ENCODE data around the gene ZSWIM1. TPM values are rescaled to one million over a fixed set of nuclear protein-coding genes. Genes with fewer than 3 reads are reported as not detected.
A peak's percentile ranks its signal among the peaks of the same experiment; 100 is the strongest.

The ZSWIM1 gene
- total RNA-seq, 2 donors from 2014 or later: 11.6 to 12.5 TPM

DNA sequence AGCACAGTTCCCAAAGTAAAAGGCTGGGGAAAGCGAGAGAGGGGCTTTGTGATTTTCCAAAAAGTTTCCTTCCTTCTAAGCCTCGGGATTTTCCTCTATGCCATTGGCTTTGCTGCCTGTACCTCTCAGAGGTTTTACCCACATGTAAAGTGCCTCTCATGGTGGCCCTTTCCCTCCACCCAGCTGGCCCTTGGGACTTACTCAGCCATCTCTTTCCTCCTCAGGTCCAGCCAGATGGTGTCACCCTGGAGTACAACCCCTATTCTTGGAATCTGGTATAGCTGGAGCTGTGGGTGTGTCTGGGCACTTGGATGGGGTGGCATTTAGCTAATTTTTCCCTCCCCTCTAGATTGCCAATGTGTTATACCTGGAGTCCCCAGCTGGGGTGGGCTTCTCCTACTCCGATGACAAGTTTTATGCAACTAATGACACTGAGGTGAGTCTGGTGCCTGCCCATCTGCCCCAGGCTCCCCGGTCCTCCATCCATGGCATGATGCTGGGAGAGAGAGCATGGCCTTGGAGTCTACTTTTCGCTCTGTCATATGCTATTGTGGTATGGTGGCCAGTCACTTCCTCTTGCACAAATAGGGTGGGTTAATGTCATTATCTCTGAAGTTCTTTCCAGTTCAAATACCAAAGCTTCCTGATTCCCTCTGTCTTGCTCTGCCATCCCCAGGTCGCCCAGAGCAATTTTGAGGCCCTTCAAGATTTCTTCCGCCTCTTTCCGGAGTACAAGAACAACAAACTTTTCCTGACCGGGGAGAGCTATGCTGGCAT is 11.2 kb downstream of the ZSWIM1 start:
- H3K36me3 Mint-ChIP-seq (ENCODE audit: low read depth): peaks cover 26% of the 10 kb centered on the region
- peaks cover 30% of the 10 kb centered on the region for H3K36me3 ChIP-seq (ENCODE audit: control insufficient read depth, insufficient read depth, low read length)
- H3K27me3 ChIP-seq (ENCODE audit: control insufficient read depth, insufficient read depth, low read length, poor library complexity, severe bottlenecking): no peaks in the 10 kb centered on the region
- peak overlapping the region; percentile 58 for H3K27ac Mint-ChIP-seq
- no peaks in the 10 kb centered on the region for H3K4me1 ChIP-seq (ENCODE audit: control insufficient read depth, insufficient read depth, low read length)
- peak overlapping the region; percentile 88 for H3K4me3 ChIP-seq (ENCODE audit: low read length)
- peak overlapping the region; percentile 77 for H3K4me3 Mint-ChIP-seq
- H3K27ac ChIP-seq (ENCODE audit: low read depth, low read length): no peak overlapping the region
- H3K27me3 Mint-ChIP-seq (ENCODE audit: insufficient read depth): no peaks in the 10 kb centered on the region
- no peaks in the 10 kb centered on the region for H3K9me3 ChIP-seq (ENCODE audit: control insufficient read depth, low read length)
- WGBS, 2 experiments (ENCODE audit: insufficient coverage in 1 of 2, insufficient read length in 1 of 2): 84 to 86% methylated on average over 7 to 9 of the region's 9 CpGs
- DNase-seq: peak; percentile 63
- no peaks in the 10 kb centered on the region for H3K9me3 Mint-ChIP-seq
- TF ChIP-seq, protein P1, sequence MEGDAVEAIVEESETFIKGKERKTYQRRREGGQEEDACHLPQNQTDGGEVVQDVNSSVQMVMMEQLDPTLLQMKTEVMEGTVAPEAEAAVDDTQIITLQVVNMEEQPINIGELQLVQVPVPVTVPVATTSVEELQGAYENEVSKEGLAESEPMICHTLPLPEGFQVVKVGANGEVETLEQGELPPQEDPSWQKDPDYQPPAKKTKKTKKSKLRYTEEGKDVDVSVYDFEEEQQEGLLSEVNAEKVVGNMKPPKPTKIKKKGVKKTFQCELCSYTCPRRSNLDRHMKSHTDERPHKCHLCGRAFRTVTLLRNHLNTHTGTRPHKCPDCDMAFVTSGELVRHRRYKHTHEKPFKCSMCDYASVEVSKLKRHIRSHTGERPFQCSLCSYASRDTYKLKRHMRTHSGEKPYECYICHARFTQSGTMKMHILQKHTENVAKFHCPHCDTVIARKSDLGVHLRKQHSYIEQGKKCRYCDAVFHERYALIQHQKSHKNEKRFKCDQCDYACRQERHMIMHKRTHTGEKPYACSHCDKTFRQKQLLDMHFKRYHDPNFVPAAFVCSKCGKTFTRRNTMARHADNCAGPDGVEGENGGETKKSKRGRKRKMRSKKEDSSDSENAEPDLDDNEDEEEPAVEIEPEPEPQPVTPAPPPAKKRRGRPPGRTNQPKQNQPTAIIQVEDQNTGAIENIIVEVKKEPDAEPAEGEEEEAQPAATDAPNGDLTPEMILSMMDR (conservative IDR thresholded peaks at IDR 0.05): peak; percentile 31
- peak overlapping the region; percentile 62 for H3K9ac ChIP-seq (ENCODE audit: extremely low read depth, low read length, poor library complexity, severe bottlenecking)
- peaks cover 4% of the 10 kb centered on the region for H3K4me1 Mint-ChIP-seq

DNA sequence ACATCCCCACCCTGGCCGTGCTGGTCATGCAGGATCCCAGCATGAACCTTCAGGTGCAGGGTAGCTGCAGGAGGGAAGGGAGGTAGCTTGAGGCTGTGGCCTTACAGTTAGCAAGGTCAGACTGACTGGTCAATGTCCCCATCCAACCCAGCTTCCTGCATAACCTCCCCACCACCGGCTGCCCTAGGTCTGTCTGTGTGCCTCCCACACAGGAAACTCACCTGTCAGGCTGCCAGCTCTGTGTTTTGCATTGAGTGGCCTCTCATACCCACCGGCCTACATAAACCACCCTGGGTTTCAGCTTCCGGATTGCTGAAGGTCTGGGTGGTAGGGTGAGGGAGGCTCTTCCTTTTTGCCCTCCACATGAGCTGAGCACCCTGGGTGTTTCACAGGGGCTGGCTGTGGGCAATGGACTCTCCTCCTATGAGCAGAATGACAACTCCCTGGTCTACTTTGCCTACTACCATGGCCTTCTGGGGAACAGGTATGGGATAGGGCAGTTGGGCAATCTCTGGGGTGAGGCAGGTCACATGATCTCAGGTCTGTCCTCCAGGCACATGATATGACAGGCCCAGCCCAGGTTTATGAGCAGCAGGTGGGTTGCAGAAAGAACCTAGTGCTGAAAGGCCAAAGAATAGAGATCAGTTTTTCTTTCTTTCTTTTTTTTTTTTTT is 11.9 kb downstream of the ZSWIM1 start:
- H3K27ac ChIP-seq (ENCODE audit: low read depth, low read length): no peak overlapping the region
- H3K4me3 Mint-ChIP-seq: peak overlapping the region; percentile 77
- H3K36me3 ChIP-seq (ENCODE audit: control insufficient read depth, insufficient read depth, low read length): peaks cover 38% of the 10 kb centered on the region
- no peaks in the 10 kb centered on the region for H3K27me3 ChIP-seq (ENCODE audit: control insufficient read depth, insufficient read depth, low read length, poor library complexity, severe bottlenecking)
- H3K9ac ChIP-seq (ENCODE audit: extremely low read depth, low read length, poor library complexity, severe bottlenecking): no peak overlapping the region
- no peak for DNase-seq
- TF ChIP-seq, protein P1 (conservative IDR thresholded peaks at IDR 0.05): no peak
- 93% methylated on average over 4 of the region's 4 CpGs; no CpG with 5 or more reads in 1 of the 2 experiments for WGBS, 2 experiments (ENCODE audit: insufficient coverage in 1 of 2, insufficient read length in 1 of 2)
- peaks cover 30% of the 10 kb centered on the region for H3K36me3 Mint-ChIP-seq (ENCODE audit: low read depth)
- no peaks in the 10 kb centered on the region for H3K9me3 ChIP-seq (ENCODE audit: control insufficient read depth, low read length)
- H3K9me3 Mint-ChIP-seq: no peaks in the 10 kb centered on the region
- no peak overlapping the region for H3K4me3 ChIP-seq (ENCODE audit: low read length)
- H3K4me1 ChIP-seq (ENCODE audit: control insufficient read depth, insufficient read depth, low read length): no peaks in the 10 kb centered on the region
- H3K27me3 Mint-ChIP-seq (ENCODE audit: insufficient read depth): no peaks in the 10 kb centered on the region
- H3K4me1 Mint-ChIP-seq: peaks cover 4% of the 10 kb centered on the region
- no peak overlapping the region for H3K27ac Mint-ChIP-seq

DNA sequence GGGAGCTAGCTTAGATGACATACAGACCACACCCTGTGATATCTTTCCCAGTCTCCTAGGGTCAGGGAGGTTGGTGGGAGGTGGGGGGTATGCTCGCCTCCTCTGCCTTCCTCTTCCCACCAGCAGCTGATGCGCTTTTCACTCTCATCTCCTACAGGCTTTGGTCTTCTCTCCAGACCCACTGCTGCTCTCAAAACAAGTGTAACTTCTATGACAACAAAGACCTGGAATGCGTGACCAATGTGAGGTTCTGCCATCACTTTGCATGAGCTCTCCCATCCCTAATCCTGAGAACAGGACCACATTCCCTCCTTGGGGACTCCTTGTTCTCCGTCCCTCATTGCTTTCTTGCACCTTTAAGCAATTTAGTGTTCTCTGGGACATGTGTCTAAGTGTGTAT is 12.8 kb downstream of the ZSWIM1 start:
- Mint-ChIP-seq H3K4me3 (no peak overlapping the region), H3K27ac (no peak overlapping the region)
- WGBS, 2 experiments (ENCODE audit: insufficient coverage in 1 of 2, insufficient read length in 1 of 2): 89 to 92% methylated on average over 2 to 4 of the region's 4 CpGs

More for the DNA sequence above, 12.8 kb downstream of the ZSWIM1 start:
- no peak for DNase-seq
- no peak overlapping the region for H3K4me3 ChIP-seq (ENCODE audit: low read length)
- TF ChIP-seq, protein P1 (conservative IDR thresholded peaks at IDR 0.05): no peak
- peaks cover 46% of the 10 kb centered on the region for H3K36me3 ChIP-seq (ENCODE audit: control insufficient read depth, insufficient read depth, low read length)
- H3K4me1 ChIP-seq (ENCODE audit: control insufficient read depth, insufficient read depth, low read length): no peaks in the 10 kb centered on the region
- H3K27me3 Mint-ChIP-seq (ENCODE audit: insufficient read depth): no peaks in the 10 kb centered on the region
- H3K27me3 ChIP-seq (ENCODE audit: control insufficient read depth, insufficient read depth, low read length, poor library complexity, severe bottlenecking): no peaks in the 10 kb centered on the region
- no peaks in the 10 kb centered on the region for H3K9me3 Mint-ChIP-seq
- no peak overlapping the region for H3K9ac ChIP-seq (ENCODE audit: extremely low read depth, low read length, poor library complexity, severe bottlenecking)
- H3K9me3 ChIP-seq (ENCODE audit: control insufficient read depth, low read length): no peaks in the 10 kb centered on the region
- H3K36me3 Mint-ChIP-seq (ENCODE audit: low read depth): peaks cover 35% of the 10 kb centered on the region
- peak overlapping the region; percentile 53 for H3K27ac ChIP-seq (ENCODE audit: low read depth, low read length)
- peaks cover 4% of the 10 kb centered on the region for H3K4me1 Mint-ChIP-seq
